NCI-H1048 (cell line): ENCODE data around the gene TBC1D4.
"Not testable (repeated sequence)": the region's sequence is repeated elsewhere in the genome, so short reads cannot be mapped to it uniquely, and the experiment has no call there.

Experiments
- DNase-seq: peaks from one replicate; lab custom pipeline; 2025; lab: John Stamatoyannopoulos, UW

Gene TBC1D4

GRCh38 chr13:75273695-75274094, 208.3 kb downstream of the TBC1D4 start:
- DNase-seq, result not testable (repeated sequence)

GRCh38 chr13:75271846-75272245, 210.1 kb downstream of the TBC1D4 start:
- DNase-seq, result no peak

GRCh38 chr13:75268481-75268880, 213.5 kb downstream of the TBC1D4 start:
- not testable (repeated sequence) for DNase-seq

GRCh38 chr13:75264611-75265010, 217.4 kb downstream of the TBC1D4 start:
- no peak for DNase-seq

GRCh38 chr13:75263741-75264407, 218.1 kb downstream of the TBC1D4 start:
- DNase-seq, result no peak

DNA sequence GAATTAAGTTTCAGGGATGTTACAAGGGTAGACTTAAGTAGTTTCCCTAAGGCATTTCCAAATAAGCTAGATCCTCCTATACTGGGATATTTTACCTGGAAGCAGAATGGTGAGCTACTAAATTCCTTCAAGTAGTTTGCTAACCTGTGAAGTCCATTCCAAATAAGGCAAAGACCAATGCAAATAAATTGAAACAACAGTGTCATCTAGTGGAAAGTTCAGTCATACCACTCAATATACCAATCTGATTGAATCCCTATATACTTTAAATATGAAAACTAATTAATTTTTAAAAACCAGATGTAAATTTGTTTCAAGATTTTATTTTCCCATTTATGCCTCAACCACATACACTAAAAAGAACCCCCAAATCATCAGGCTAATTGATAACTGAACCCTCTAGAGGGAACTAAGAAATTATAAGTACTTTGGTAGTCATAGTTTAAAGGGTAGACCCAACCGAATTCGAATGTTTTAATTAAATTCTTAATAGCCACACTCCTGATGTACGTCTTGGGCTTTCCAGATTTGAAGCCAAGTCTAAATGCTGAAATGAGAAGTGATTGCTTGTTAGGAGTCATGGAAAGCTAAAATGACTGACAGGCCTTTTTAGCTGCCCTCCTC, 223.7 kb downstream of the TBC1D4 start:
- no peak for DNase-seq

DNA sequence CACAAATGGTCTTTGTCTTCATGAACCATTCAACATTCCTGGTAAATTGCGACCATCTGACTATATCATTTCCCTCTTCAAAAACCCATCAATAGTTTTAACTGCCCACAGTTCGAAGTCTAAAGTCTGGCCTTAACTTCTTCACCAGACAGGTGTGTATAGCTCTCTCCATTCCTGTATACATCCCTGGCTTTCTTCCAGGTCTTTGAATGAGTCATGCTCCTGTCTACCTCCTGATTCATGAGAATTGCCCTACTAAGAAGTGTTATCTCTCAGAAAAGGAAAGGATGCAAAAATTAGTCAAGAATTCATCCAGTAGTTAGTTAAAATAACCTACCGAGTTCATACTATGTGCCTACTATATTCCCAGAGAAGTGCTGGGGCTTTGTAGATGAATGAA, 225.0 kb downstream of the TBC1D4 start:
- DNase-seq, result no peak

GRCh38 chr13:75255653-75256052, 226.3 kb downstream of the TBC1D4 start:
- no peak for DNase-seq

DNA sequence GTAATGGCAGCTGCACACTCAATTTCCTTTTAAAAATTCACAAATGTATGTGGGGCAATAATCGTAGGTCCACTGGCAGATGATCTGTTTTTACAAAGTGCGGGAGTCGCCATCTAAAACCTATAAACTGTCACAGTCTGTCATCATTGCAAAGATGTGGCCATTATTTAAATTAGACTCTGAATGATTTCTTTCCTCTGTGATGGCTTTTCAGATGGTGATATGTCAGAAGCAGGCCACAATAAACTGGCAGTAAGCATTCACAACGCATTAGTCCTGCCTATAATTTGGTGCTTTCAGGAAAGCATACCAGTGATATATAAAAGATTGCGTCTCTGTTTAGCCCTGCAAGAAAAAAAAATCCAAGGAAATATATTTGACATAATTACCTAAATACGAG, 226.8 kb downstream of the TBC1D4 start:
- no peak for DNase-seq

DNA sequence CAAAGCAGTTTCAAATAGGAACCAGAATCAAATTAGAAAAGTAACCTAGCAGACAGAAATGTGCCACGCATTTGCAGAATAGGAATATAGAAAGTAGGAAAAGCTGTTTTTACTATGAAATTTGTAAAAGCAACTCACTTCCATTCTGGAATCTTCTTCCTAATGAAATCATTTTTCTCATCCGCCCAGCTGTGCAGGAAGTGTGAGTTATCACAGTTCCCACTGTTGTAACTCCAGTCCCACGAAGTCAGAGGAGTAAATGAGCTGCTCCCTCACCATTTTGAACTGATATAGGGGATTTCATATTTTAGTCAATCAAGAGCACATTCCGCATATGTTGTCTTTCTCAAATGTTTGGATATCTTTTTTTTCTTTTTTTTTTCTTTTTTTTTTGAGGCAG, 230.8 kb downstream of the TBC1D4 start:
- no peak for DNase-seq

DNA sequence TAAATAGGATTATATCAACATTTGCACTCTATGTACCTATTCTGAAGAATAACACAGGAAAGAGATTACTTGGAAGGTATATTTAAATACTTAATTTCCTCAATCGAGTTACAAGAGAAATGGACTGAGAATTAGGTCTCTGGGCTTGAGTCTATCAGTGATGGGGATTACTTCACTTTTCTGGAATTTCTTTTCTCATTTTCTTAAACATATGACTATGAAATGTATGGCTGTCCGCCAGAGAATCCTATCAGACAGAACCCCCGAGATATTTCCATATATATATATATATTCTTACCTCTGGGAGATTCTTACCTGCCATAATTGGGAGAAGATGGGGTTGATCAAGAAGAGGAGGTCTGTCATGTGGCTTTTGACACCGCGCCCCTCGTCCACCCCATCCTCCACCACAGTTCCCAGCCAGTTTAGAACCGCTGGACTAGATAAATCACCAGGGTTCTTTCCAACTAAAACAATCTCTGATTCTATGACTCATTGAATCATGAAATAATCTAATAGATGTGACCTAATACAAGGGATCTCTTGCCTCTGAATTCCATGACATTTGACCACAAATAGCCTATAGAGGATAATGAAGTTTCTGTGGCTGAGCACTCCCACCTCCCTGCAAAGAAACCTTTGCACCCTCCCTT, 231.3 kb downstream of the TBC1D4 start:
- no peak for DNase-seq

DNA sequence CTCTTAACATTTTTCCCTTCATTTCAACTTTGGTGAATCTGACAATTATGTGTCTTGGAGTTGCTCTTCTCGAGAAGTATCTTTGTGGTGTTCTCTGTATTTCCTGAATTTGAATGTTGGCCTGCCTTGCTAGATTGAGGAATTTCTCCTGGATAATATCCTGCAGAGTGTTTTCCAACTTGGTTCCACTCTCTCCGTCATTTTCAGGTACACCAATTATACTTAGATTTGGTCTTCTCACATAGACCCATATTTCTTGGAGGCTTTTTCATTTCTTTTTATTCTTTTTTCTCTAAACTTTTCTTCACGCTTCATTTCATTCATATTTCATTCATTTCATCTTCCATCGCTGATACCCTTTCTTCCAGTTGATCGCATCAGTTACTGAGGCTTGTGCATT, 236.4 kb downstream of the TBC1D4 start:
- not testable (repeated sequence) for DNase-seq

DNA sequence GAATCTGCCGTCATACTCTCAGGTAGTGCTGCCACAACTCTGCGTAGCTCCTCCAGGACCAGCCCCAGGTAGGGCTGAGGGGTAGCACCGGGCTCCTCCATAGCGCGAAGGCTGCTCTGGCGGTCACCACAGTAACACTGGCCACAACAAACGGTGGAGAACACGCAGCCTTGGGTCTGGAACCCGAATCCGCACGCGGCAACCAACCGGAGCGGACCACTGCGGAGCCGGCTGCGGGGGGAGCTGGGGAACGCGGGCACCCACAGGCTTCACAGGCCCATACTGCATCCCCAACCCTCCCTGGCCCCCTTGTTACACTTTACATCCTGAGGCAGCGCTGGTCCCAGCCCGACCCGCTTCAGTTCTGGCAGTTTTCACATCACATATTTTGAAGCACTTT, 241.7 kb downstream of the TBC1D4 start:
- DNase-seq, result not testable (repeated sequence)

DNA sequence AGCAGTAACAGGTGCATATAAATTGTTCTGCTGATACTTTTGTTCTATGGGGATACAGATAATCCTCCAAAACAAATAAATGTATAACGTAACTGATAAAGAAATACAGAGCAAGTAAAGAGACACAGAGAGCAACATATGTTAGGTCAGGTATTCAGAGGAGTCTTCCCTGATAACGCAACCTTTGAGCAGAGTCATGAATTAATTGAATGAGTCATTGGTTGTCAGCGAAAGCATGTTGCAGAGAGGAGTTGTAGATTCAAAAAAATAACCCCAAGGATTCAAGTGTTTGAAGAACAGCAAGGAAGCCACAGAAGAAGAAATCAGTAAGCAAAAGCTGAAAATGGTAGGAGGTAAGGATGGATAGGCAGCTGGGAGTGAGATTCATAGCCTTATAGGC, 245.2 kb downstream of the TBC1D4 start:
- DNase-seq, result no peak
